A673 (cell line): ENCODE data around the gene PIGH.

ENCODE experiments used
- CTCF ChIP-seq: fragments of 300-800, 200-600 bp; sonication (generic); conservative IDR thresholded peaks from 2 replicates; pipeline ENCODE4 v1.5.1; 2017; ENCODE audit warnings: low read depth, mild to moderate bottlenecking, antibody characterized with exemption, low read length, moderate library complexity, mixed read lengths
- EZH2 ChIP-seq: fragments of 200-600 bp; sonication (generic); IDR thresholded peaks from 2 replicates; pipeline ENCODE4 v1.6.1; 2017; ENCODE audit warnings: borderline replicate concordance, low read depth, mild to moderate bottlenecking, mixed read lengths, antibody characterized with exemption, low read length; ENCODE audit not compliant: poor library complexity, severe bottlenecking

GRCh38 chr14:67584978-67585377, 15.1 kb downstream of the PIGH start:
- no peak for TF ChIP-seq CTCF
- TF ChIP-seq EZH2 = no peak
